HCT116 (cell line): Measurements from ENCODE around the gene MCM9. TPM values are rescaled to one million over a fixed set of nuclear protein-coding genes. Genes with fewer than 3 reads are reported as not detected.

Experiments
- ATAC-seq: fragments of 200-7000 bp; cut with Tn5 transposase; 2 replicates; pipeline ENCODE4 v1.9.1; 2020; ENCODE audit warnings: mild to moderate bottlenecking, moderate library complexity
- BruUV-seq: library from RNA; stranded (reverse); fragments of 400-500 nt; replicated peaks from 2 replicates; lab custom pipeline; 2021; lab: Mats Ljungman, UMichigan
- CTCF ChIA-PET: fragments of 300-600 bp; sonication (Branson Sonifier 250); formaldehyde crosslinking; loops from one replicate; lab custom pipeline; 2021; ENCODE audit warnings: antibody characterized with exemption; lab: Charles Lee
- POLR2A ChIA-PET: fragments of 300-600, 350-600 bp; sonication (Branson Sonifier 250); formaldehyde crosslinking; loops from one replicate; lab custom pipeline; 2021; ENCODE audit warnings: antibody characterized with exemption; lab: Charles Lee
- RAD21 ChIA-PET, 2 experiments: fragments of 300-600 bp; sonication (Branson Sonifier 250); formaldehyde crosslinking; loops; one replicate each; lab custom pipeline; 2023; ENCODE audit warnings: low total read pairs in 2 of 2; ENCODE audit not compliant: uncharacterized antibody in 2 of 2, unreplicated experiment in 2 of 2, low non-redundant PET in 1 of 2; lab: Charles Lee
- DNase-seq: peaks from one replicate; pipeline ENCODE4 v3.0.0-alpha.2; 2010; ENCODE audit warnings: low read depth, low spot score
- H2AFZ ChIP-seq: fragments of 200-600 bp; shearing (Covaris generic), sonication (generic); 2 replicates; pipeline ENCODE4 v1.6.1; 2017; ENCODE audit warnings: low read depth, mixed run types, mixed read lengths, antibody characterized with exemption, low read length; ENCODE audit not compliant: poor library complexity, severe bottlenecking
- H3K27ac ChIP-seq: 2 replicates; pipeline ENCODE4 v1.5.1; 2012; ENCODE audit warnings: low read depth, low read length
- H3K27me3 ChIP-seq: fragments of 200-600 bp; sonication (generic); 2 replicates; pipeline ENCODE4 v1.6.1; 2016; ENCODE audit warnings: mixed run types, low read length, mixed read lengths; ENCODE audit not compliant: insufficient read depth
- H3K36me3 ChIP-seq, 2 experiments: fragments of 200-500 bp in 1 of 2; fragments of 200-600 bp in 1 of 2; sonication (Bioruptor generic) in 1 of 2; sonication (generic) in 1 of 2; 2 replicates each; pipeline versions ENCODE4 v1.5.1 to v1.6.1; 2014 to 2016; ENCODE audit warnings: low read length in 2 of 2, inconsistent platforms in 1 of 2, mixed read lengths in 1 of 2, mixed run types in 1 of 2; ENCODE audit not compliant: insufficient read depth in 2 of 2, control insufficient read depth in 1 of 2
- H3K4me1 ChIP-seq, 2 experiments: fragments of 200-600 bp in 1 of 2; sonication (generic) in 1 of 2; 2 replicates each; pipeline versions ENCODE4 v1.5.1 to v1.6.1; 2012 to 2017; ENCODE audit warnings: low read length in 2 of 2, inconsistent platforms in 1 of 2, mild to moderate bottlenecking in 1 of 2, mixed read lengths in 1 of 2, mixed run types in 1 of 2, moderate library complexity in 1 of 2; ENCODE audit not compliant: insufficient read depth in 2 of 2, control insufficient read depth in 1 of 2
- H3K4me2 ChIP-seq: fragments of 200-600 bp; sonication (generic); 2 replicates; pipeline ENCODE4 v1.6.1; 2017; ENCODE audit warnings: mixed run types, low read length, mixed read lengths
- H3K4me3 ChIP-seq, 2 experiments: fragments of 200-600 bp in 1 of 2; sonication (generic) in 1 of 2; replicated peaks in 1 of 2; 2 replicates each; pipeline ENCODE4 v1.5.1; 2011 to 2016; ENCODE audit warnings: low read length in 2 of 2, control low read depth in 1 of 2, low read depth in 1 of 2, mild to moderate bottlenecking in 1 of 2, mixed read lengths in 1 of 2, mixed run types in 1 of 2
- H3K79me2 ChIP-seq: fragments of 200-600 bp; sonication (generic); 2 replicates; pipeline ENCODE4 v1.6.1; 2017; ENCODE audit warnings: mild to moderate bottlenecking, mixed run types, low read length, moderate library complexity, mixed read lengths; ENCODE audit not compliant: insufficient read depth
- H3K9ac ChIP-seq: fragments of 200-600 bp; sonication (generic); 2 replicates; pipeline ENCODE4 v1.6.1; 2016; ENCODE audit warnings: low read length, mixed read lengths
- H3K9me2 ChIP-seq: fragments of 200-600 bp; sonication (generic), shearing (Covaris generic); 2 replicates; pipeline ENCODE4 v1.6.1; 2017; ENCODE audit warnings: mixed run types, mild to moderate bottlenecking, moderate library complexity; ENCODE audit not compliant: insufficient read depth
- H3K9me3 ChIP-seq, 2 experiments: fragments of 200-500 bp in 1 of 2; fragments of 200-600 bp in 1 of 2; sonication (Bioruptor generic) in 1 of 2; sonication (generic) in 1 of 2; 2 replicates each; pipeline ENCODE4 v1.6.1; 2014 to 2017; ENCODE audit warnings: low read length in 2 of 2, mixed read lengths in 2 of 2, inconsistent platforms in 1 of 2, low read depth in 1 of 2, mild to moderate bottlenecking in 1 of 2, mixed run types in 1 of 2, moderate library complexity in 1 of 2; ENCODE audit not compliant: control insufficient read depth in 1 of 2, insufficient read depth in 1 of 2
- H4K20me1 ChIP-seq: fragments of 200-600 bp; sonication (generic), shearing (Covaris generic); 2 replicates; pipeline ENCODE4 v1.6.1; 2017; ENCODE audit warnings: mixed run types, mild to moderate bottlenecking, moderate library complexity; ENCODE audit not compliant: insufficient read depth
- CBX3 ChIP-seq: IDR thresholded peaks from 2 replicates; pipeline ENCODE4 v1.6.1; 2012; ENCODE audit warnings: low read depth
- CEBPB ChIP-seq: IDR thresholded peaks from 2 replicates; pipeline ENCODE4 v1.6.1; 2012; ENCODE audit warnings: low read depth
- EGR1 ChIP-seq: IDR thresholded peaks from 2 replicates; pipeline ENCODE4 v1.6.1; 2012; ENCODE audit warnings: low read depth
- ELF1 ChIP-seq: IDR thresholded peaks from 2 replicates; pipeline ENCODE4 v1.6.1; 2012; ENCODE audit warnings: low read depth, borderline replicate concordance
- EZH2 ChIP-seq: fragments of 200-600 bp; sonication (generic); IDR thresholded peaks from 2 replicates; pipeline ENCODE4 v1.6.1; 2017; ENCODE audit warnings: antibody characterized with exemption, mixed run types
- EZH2phosphoT487 ChIP-seq: fragments of 200-600 bp; IDR thresholded peaks from 2 replicates; pipeline ENCODE4 v1.6.1; 2018; ENCODE audit warnings: antibody characterized with exemption, borderline replicate concordance
- JUND ChIP-seq: IDR thresholded peaks from 2 replicates; pipeline ENCODE4 v1.6.1; 2012
- POLR2AphosphoS5 ChIP-seq: IDR thresholded peaks from 2 replicates; pipeline ENCODE4 v1.6.1; 2011; ENCODE audit warnings: mild to moderate bottlenecking, low read depth, low read length, moderate library complexity
- RAD21 ChIP-seq: IDR thresholded peaks from 2 replicates; pipeline ENCODE4 v1.6.1; 2012; ENCODE audit warnings: low read depth, mild to moderate bottlenecking
- SP1 ChIP-seq: IDR thresholded peaks from 2 replicates; pipeline ENCODE4 v1.6.1; 2012; ENCODE audit warnings: low read depth
- TCF7L2 ChIP-seq: IDR thresholded peaks from 2 replicates; pipeline ENCODE4 v1.7.0; 2011; ENCODE audit warnings: borderline replicate concordance, inconsistent platforms; ENCODE audit not compliant: insufficient read depth, insufficient read length; ENCODE audit errors: extremely low read depth
- ZNF274 ChIP-seq: fragments of 200-500 bp; sonication (Bioruptor generic); IDR thresholded peaks from 2 replicates; pipeline ENCODE4 v1.6.1; 2014; ENCODE audit warnings: mild to moderate bottlenecking, low read depth, low read length, inconsistent platforms
- intact Hi-C: fragments of 100-400 bp; cut with micrococcal nuclease; formaldehyde crosslinking; loops from 2 replicates; pipeline ENCODE4 v1.10.0; 2022
- total RNA-seq: library from RNA; stranded (reverse); gene quantifications from one replicate; pipeline ENCODE4 v1.2.1, GENCODE V29; 2021; ENCODE audit not compliant: unreplicated experiment
- TF ChIP-seq, protein P1 (sequence below): IDR thresholded peaks from 2 replicates; pipeline ENCODE4 v1.6.1; 2011; ENCODE audit warnings: mild to moderate bottlenecking, low read length, moderate library complexity; ENCODE audit not compliant: insufficient replicate concordance; ENCODE audit errors: extremely low read depth
- TF ChIP-seq, protein P2 (sequence below): IDR thresholded peaks from 2 replicates; pipeline ENCODE4 v1.6.1; 2012
- TF ChIP-seq, protein P3 (sequence below): IDR thresholded peaks from 2 replicates; pipeline ENCODE4 v1.6.1; 2012
- TF ChIP-seq, protein P4 (sequence below), 3 experiments: fragments of 200-600 bp in 1 of 3; sonication (generic) in 1 of 3; IDR thresholded peaks in 2 of 3; conservative IDR thresholded peaks in 1 of 3; 2 replicates each; pipeline ENCODE4 v1.5.1; 2012 to 2017; ENCODE audit warnings: low read depth in 2 of 3, low read length in 2 of 3, antibody characterized with exemption in 1 of 3, borderline replicate concordance in 1 of 3, control low read depth in 1 of 3, mild to moderate bottlenecking in 1 of 3, mixed read lengths in 1 of 3, mixed run types in 1 of 3, moderate library complexity in 1 of 3; ENCODE audit not compliant: insufficient read depth in 1 of 3

Gene MCM9
- total RNA-seq, 1 experiment from 2014 or later: 13.6 TPM

DNA sequence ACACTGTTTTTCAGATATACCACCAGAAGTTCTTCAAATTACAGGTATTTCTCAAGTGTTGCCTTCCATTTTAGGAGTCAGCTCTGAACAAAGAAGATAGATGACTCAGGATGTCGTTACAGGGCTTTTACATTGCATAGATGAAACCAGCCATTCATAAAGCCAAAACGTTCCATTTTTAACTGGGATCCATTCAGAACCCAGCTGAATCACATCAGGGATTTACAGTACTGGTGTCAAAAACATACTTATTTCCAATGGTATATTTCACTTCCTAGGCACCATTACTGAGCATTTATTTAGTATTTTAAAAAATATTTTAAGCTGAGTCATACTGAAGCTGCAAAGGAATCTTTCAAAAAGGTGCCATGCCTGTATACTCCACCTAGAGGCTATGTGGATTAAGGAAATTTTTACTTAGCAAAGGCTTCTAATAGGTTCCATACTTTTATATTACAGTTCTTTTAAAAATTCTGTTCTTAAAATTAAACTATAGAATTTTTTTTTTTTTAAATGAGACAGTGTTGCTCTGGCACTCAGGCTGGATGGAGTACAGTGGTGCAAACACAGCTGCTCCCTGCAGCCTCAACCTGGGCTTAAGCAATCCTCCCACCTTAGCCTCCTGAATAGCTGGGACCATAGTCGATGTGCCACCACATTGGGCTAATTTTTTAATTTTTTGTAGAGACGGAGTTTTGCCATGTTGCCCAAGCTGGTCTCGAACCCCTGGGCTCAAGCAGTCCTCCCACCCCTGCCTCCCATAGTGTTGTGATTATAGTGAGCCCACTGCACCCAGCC lies 38.4 kb downstream of the MCM9 start (continued):
- TF ChIP-seq TCF7L2 (no peak), RAD21 (0 out of 2 replicates have a peak, but pooled peaks have one; percentile 17), EZH2 (no peak), ELF1 (no peak), EZH2phosphoT487 (no peak)
- TF ChIP-seq, all 23 proteins: peak for 10

DNA sequence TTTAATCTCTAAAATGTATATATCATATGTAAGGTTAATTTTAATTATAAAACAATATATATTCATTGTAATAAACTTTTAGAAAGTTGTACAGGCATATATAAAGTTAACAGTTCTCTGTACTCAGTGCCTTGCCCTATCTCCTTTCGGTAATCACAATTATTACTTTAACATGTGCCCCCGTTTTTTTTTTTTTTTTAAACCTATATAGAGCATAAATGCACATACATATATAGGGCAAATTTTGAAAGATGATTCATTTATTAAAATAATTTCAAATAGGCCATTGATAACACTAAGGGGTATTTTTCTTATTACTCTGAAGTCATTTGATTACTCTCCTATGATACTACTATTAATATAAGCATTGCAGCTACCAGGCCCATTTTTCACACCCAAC lies 39.1 kb downstream of the MCM9 start:
- Histone ChIP-seq H3K36me3 (peaks cover 4 to 5% of the 10 kb centered on the region in 2 experiments; a peak in 2 of 4 replicates), H3K79me2 (peaks cover 76% of the 10 kb centered on the region), H3K9me3 (no peaks in the 10 kb centered on the region), H3K27ac (peak overlapping the region; percentile 85), H3K27me3 (no peaks in the 10 kb centered on the region), H3K4me2 (peak overlapping the region; percentile 76), H3K9me2 (no peaks in the 10 kb centered on the region), H2AFZ (no peak overlapping the region), H3K4me3 (peak overlapping the region; percentile 56 to 93), H4K20me1 (no peaks in the 10 kb centered on the region), H3K4me1 (peaks cover 12 to 21% of the 10 kb centered on the region in 2 experiments), H3K9ac (peak overlapping the region; percentile 87)
- ChIA-PET RAD21 (no interaction called here), POLR2A (interaction anchor here (1.0 kb wide), 1 partner anchor 13 kb away, joined by 3 read pairs; no protein-coding TSS in a partner anchor), CTCF (interaction anchor here (1.4 to 2.2 kb wide), 2 partner anchors 13 to 215 kb away, joined by 7 to 9 read pairs; no protein-coding TSS in a partner anchor)
- TF ChIP-seq ZNF274 (no peak), TCF7L2 (no peak), CBX3 (no peak), JUND (no peak), EZH2phosphoT487 (no peak), SP1 (no peak), RAD21 (no peak), EGR1 (no peak), EZH2 (no peak), CEBPB (no peak), POLR2AphosphoS5 (no peak)
- TF ChIP-seq, protein P1, sequence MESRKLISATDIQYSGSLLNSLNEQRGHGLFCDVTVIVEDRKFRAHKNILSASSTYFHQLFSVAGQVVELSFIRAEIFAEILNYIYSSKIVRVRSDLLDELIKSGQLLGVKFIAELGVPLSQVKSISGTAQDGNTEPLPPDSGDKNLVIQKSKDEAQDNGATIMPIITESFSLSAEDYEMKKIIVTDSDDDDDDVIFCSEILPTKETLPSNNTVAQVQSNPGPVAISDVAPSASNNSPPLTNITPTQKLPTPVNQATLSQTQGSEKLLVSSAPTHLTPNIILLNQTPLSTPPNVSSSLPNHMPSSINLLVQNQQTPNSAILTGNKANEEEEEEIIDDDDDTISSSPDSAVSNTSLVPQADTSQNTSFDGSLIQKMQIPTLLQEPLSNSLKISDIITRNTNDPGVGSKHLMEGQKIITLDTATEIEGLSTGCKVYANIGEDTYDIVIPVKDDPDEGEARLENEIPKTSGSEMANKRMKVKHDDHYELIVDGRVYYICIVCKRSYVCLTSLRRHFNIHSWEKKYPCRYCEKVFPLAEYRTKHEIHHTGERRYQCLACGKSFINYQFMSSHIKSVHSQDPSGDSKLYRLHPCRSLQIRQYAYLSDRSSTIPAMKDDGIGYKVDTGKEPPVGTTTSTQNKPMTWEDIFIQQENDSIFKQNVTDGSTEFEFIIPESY: no peak
- TF ChIP-seq, protein P2, sequence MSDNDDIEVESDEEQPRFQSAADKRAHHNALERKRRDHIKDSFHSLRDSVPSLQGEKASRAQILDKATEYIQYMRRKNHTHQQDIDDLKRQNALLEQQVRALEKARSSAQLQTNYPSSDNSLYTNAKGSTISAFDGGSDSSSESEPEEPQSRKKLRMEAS: no peak
- TF ChIP-seq, protein P3, sequence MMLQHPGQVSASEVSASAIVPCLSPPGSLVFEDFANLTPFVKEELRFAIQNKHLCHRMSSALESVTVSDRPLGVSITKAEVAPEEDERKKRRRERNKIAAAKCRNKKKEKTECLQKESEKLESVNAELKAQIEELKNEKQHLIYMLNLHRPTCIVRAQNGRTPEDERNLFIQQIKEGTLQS: no peak
- TF ChIP-seq, protein P4, sequence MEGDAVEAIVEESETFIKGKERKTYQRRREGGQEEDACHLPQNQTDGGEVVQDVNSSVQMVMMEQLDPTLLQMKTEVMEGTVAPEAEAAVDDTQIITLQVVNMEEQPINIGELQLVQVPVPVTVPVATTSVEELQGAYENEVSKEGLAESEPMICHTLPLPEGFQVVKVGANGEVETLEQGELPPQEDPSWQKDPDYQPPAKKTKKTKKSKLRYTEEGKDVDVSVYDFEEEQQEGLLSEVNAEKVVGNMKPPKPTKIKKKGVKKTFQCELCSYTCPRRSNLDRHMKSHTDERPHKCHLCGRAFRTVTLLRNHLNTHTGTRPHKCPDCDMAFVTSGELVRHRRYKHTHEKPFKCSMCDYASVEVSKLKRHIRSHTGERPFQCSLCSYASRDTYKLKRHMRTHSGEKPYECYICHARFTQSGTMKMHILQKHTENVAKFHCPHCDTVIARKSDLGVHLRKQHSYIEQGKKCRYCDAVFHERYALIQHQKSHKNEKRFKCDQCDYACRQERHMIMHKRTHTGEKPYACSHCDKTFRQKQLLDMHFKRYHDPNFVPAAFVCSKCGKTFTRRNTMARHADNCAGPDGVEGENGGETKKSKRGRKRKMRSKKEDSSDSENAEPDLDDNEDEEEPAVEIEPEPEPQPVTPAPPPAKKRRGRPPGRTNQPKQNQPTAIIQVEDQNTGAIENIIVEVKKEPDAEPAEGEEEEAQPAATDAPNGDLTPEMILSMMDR (IDR thresholded peaks at IDR 0.05 in 2 of 3, conservative IDR thresholded peaks at IDR 0.05 in 1 of 3; ENCODE audit: borderline replicate concordance in 1 of 3, insufficient read depth in 1 of 3, low read depth in 2 of 3, low read length in 2 of 3): no peak
- DNase-seq (no peak), ATAC-seq (no peak)
- intact Hi-C loops: loop anchor here (2.0 to 10.0 kb wide), 3 partner anchors 39 to 331 kb away; partner anchors contain the start of genes CEP85L and MCM9
- BruUV-seq: no TSS peak
